HG03469 (cell line): ENCODE measurements around the gene ZNF274.
"Not testable (repeated sequence)": the region's sequence is repeated elsewhere in the genome, so short reads cannot be mapped to it uniquely, and the experiment has no call there.

ENCODE experiments used
- ATAC-seq: cut with Tn5 transposase; IDR thresholded peaks from one replicate; pipeline ENCODE4 v1.9.1; 2021; ENCODE audit warnings: mild to moderate bottlenecking, moderate library complexity, moderate number of reproducible peaks; ENCODE audit not compliant: unreplicated experiment

ZNF274 gene

GRCh38 chr19:58209577-58209976 is 26.7 kb downstream of the ZNF274 start:
- no peak for ATAC-seq

GRCh38 chr19:58212336-58213074 is 29.6 kb downstream of the ZNF274 start:
- ATAC-seq, result no peak

GRCh38 chr19:58213075-58213369 is 30.2 kb downstream of the ZNF274 start:
- ATAC-seq, result no peak

GRCh38 chr19:58217069-58217481 is 34.2 kb downstream of the ZNF274 start:
- no peak for ATAC-seq

GRCh38 chr19:58217607-58218391 is 34.9 kb downstream of the ZNF274 start:
- no peak for ATAC-seq

GRCh38 chr19:58218899-58219298 is 36.0 kb downstream of the ZNF274 start:
- ATAC-seq, result no peak

GRCh38 chr19:58227964-58228584 is 45.2 kb downstream of the ZNF274 start:
- no peak for ATAC-seq

GRCh38 chr19:58228585-58229254 is 45.9 kb downstream of the ZNF274 start, which contains the start of gene ZNF544:
Gene ZNF544 (plus strand): TSS chr19:58228914. CDS start chr19:58244024, 15,110 bp downstream.
- ATAC-seq, result peak; percentile 88

GRCh38 chr19:58229255-58229639 is 46.4 kb downstream of the ZNF274 start:
- ATAC-seq, result no peak

GRCh38 chr19:58237324-58237723 is 54.5 kb downstream of the ZNF274 start:
- no peak for ATAC-seq

- no peak for ATAC-seq
These were observed 60.5 kb downstream of the ZNF274 start for GRCh38 chr19:58243351-58243750.

- ATAC-seq, result no peak
These were observed 66.0 kb downstream of the ZNF274 start for GRCh38 chr19:58248886-58249285.

GRCh38 chr19:58252102-58252685 is 69.3 kb downstream of the ZNF274 start:
- ATAC-seq, result no peak

- not testable (repeated sequence) for ATAC-seq
These were observed 75.4 kb downstream of the ZNF274 start for GRCh38 chr19:58258259-58258658.

- ATAC-seq, result no peak
These were observed 78.7 kb downstream of the ZNF274 start for GRCh38 chr19:58261600-58261967.

GRCh38 chr19:58261968-58262921 is 79.4 kb downstream of the ZNF274 start:
- no peak for ATAC-seq

- ATAC-seq, result no peak
These were observed 80.0 kb downstream of the ZNF274 start for GRCh38 chr19:58262922-58263296.
